ENCODE results near the gene PTPRK. TPM values are rescaled to one million over a fixed set of nuclear protein-coding genes. Genes with fewer than 3 reads are reported as not detected.

Gene PTPRK
- total RNA-seq, 1 donor from 2014 or later = 50.3 TPM

- DNase-seq = no peak
- Mint-ChIP-seq H3K4me1 (ENCODE audit: low read depth, unreplicated experiment) (peaks cover 13% of the 10 kb centered on the region), H3K27me3 (ENCODE audit: unreplicated experiment) (no peaks in the 10 kb centered on the region), H3K27ac (ENCODE audit: unreplicated experiment) (no peak overlapping the region), H3K9me3 (ENCODE audit: unreplicated experiment) (no peaks in the 10 kb centered on the region), H3K36me3 (ENCODE audit: unreplicated experiment) (no peaks in the 10 kb centered on the region), H3K4me3 (ENCODE audit: unreplicated experiment) (no peak overlapping the region)
- TF ChIP-seq, protein P1, sequence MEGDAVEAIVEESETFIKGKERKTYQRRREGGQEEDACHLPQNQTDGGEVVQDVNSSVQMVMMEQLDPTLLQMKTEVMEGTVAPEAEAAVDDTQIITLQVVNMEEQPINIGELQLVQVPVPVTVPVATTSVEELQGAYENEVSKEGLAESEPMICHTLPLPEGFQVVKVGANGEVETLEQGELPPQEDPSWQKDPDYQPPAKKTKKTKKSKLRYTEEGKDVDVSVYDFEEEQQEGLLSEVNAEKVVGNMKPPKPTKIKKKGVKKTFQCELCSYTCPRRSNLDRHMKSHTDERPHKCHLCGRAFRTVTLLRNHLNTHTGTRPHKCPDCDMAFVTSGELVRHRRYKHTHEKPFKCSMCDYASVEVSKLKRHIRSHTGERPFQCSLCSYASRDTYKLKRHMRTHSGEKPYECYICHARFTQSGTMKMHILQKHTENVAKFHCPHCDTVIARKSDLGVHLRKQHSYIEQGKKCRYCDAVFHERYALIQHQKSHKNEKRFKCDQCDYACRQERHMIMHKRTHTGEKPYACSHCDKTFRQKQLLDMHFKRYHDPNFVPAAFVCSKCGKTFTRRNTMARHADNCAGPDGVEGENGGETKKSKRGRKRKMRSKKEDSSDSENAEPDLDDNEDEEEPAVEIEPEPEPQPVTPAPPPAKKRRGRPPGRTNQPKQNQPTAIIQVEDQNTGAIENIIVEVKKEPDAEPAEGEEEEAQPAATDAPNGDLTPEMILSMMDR (IDR thresholded peaks at IDR 0.05; ENCODE audit: partially characterized antibody, unreplicated experiment) = no peak
These were observed 280.4 kb downstream of the PTPRK start for GRCh38 chr6:128240024-128240428.

DNA sequence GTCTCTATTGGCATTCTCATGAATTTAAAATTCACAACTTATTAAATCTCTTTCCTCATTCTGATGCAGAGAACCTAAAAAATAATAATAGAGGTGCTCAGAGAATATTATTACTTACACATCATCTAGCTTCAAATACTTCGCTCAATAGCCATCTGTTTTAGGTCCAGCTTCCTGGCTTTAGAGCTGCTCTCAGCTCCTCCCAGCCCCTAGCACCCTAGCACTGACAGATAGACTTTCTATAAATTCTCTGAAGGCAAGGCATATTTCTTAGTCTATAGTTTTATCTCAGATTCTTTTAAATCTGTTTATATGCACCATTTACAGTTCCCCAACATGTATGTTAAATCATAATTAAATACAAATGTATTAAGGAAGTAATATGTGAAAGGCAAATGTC is 281.3 kb downstream of the PTPRK start:
- DNase-seq = no peak
- Mint-ChIP-seq H3K4me3 (ENCODE audit: unreplicated experiment) (no peak overlapping the region), H3K36me3 (ENCODE audit: unreplicated experiment) (no peaks in the 10 kb centered on the region), H3K27ac (ENCODE audit: unreplicated experiment) (peak overlapping the region; percentile 60), H3K9me3 (ENCODE audit: unreplicated experiment) (no peaks in the 10 kb centered on the region), H3K4me1 (ENCODE audit: low read depth, unreplicated experiment) (peaks cover 18% of the 10 kb centered on the region), H3K27me3 (ENCODE audit: unreplicated experiment) (no peaks in the 10 kb centered on the region)
- TF ChIP-seq, protein P1 (IDR thresholded peaks at IDR 0.05; ENCODE audit: partially characterized antibody, unreplicated experiment) = no peak

DNA sequence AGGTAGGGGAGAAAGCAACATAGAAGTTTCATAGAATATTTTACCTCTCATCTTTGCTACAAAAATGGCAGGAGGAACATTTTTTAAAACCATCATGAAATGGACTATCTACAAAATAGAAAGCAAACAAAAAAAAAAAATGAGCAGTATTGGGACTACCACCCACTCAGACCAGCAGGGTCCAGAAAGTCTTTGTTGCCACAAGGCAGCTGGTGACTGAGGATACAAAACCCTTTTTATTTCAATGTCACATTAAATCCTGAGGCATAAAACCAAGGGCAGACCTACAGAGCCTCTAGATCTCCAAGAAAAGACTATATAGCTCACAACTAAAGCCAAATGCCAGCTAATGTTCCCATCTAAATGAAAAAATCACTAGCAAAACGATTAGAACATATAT is 282.2 kb downstream of the PTPRK start:
- Mint-ChIP-seq H3K4me1 (ENCODE audit: low read depth, unreplicated experiment) (peaks cover 26% of the 10 kb centered on the region), H3K4me3 (ENCODE audit: unreplicated experiment) (no peak overlapping the region)
- TF ChIP-seq, protein P1 (IDR thresholded peaks at IDR 0.05; ENCODE audit: partially characterized antibody, unreplicated experiment) = no peak

DNA sequence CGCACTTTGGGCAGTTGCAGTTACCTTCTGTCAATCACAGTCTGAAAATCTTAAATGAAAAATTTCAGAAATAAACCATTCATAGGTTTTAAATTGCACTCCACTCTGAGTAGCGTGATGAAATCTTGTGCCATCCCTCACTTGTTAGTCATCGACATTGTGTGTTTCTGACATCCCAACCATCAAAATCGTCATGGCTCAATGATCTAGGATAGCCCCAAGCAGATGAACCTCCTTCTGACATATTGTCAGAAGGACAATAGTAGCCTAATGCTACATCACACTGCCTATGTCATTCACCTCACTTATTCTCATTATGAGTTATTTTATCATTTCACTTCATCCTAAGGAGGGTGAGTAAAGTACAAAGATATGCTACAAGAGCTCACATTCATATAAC is 284.8 kb downstream of the PTPRK start:
- Mint-ChIP-seq H3K4me3 (ENCODE audit: unreplicated experiment) (no peak overlapping the region), H3K36me3 (ENCODE audit: unreplicated experiment) (no peaks in the 10 kb centered on the region), H3K4me1 (ENCODE audit: low read depth, unreplicated experiment) (peaks cover 23% of the 10 kb centered on the region), H3K27ac (ENCODE audit: unreplicated experiment) (no peak overlapping the region), H3K9me3 (ENCODE audit: unreplicated experiment) (peaks cover 4% of the 10 kb centered on the region), H3K27me3 (ENCODE audit: unreplicated experiment) (no peaks in the 10 kb centered on the region)
- TF ChIP-seq, protein P1 (IDR thresholded peaks at IDR 0.05; ENCODE audit: partially characterized antibody, unreplicated experiment) = no peak
- no peak for DNase-seq

More for the DNA sequence above, 282.2 kb downstream of the PTPRK start:
- DNase-seq = no peak
- H3K9me3 Mint-ChIP-seq (ENCODE audit: unreplicated experiment) = peaks cover 4% of the 10 kb centered on the region
- no peaks in the 10 kb centered on the region for H3K27me3 Mint-ChIP-seq (ENCODE audit: unreplicated experiment)
- no peak overlapping the region for H3K27ac Mint-ChIP-seq (ENCODE audit: unreplicated experiment)
- H3K36me3 Mint-ChIP-seq (ENCODE audit: unreplicated experiment) = no peaks in the 10 kb centered on the region

GRCh38 chr6:128233531-128233930 is 286.9 kb downstream of the PTPRK start:
- TF ChIP-seq, protein P1 (IDR thresholded peaks at IDR 0.05; ENCODE audit: partially characterized antibody, unreplicated experiment) = no peak
- H3K9me3 Mint-ChIP-seq (ENCODE audit: unreplicated experiment) = peaks cover 4% of the 10 kb centered on the region
- H3K27me3 Mint-ChIP-seq (ENCODE audit: unreplicated experiment) = no peaks in the 10 kb centered on the region
- H3K36me3 Mint-ChIP-seq (ENCODE audit: unreplicated experiment) = no peaks in the 10 kb centered on the region
- H3K27ac Mint-ChIP-seq (ENCODE audit: unreplicated experiment) = no peak overlapping the region
- DNase-seq = no peak
- H3K4me3 Mint-ChIP-seq (ENCODE audit: unreplicated experiment) = no peak overlapping the region
- peaks cover 19% of the 10 kb centered on the region for H3K4me1 Mint-ChIP-seq (ENCODE audit: low read depth, unreplicated experiment)

Measured in glutamatergic neuron (in vitro differentiated cells).